Suprapubic skin (tissue), 3 donors: Measurements from ENCODE around the gene BMF.

Source experiments
- EP300 ChIP-seq: sonication (generic); formaldehyde crosslinking; IDR thresholded peaks from one replicate; pipeline ENCODE4 v1.6.1; 2017; ENCODE audit warnings: antibody characterized with exemption
- POLR2A ChIP-seq, 2 donors: fragments of 450-650 bp; IDR thresholded peaks; one replicate each; pipeline ENCODE4 v1.6.1; 2017; ENCODE audit warnings: antibody characterized with exemption in 2 of 2, mild to moderate bottlenecking in 2 of 2, moderate library complexity in 2 of 2
- TF ChIP-seq, protein P1 (sequence below), 2 donors: fragments of 200-600 bp in 1 of 2; fragments of 450-650 bp in 1 of 2; sonication (generic) in 1 of 2; IDR thresholded peaks; one replicate each; pipeline ENCODE4 v1.5.1; 2016 to 2019; ENCODE audit warnings: antibody characterized with exemption in 2 of 2, mild to moderate bottlenecking in 1 of 2, moderate library complexity in 1 of 2

DNA sequence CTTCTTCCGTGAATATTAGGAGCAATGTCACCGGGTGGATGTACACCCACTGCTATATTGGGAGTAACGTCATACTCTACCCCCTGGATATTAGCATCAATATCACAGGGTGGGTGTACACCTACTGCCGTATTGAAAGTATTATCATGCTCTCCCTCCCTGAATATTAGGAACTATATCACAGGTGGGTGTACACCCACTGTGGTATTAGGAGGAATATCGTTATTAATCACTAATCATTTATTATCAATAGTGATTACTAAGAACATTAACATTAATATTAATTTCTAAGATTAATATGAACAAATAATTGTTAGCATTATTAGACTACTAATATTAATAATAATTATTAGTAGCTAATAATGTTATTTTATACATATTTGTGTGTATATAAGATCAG is 21.4 kb upstream of the BMF start:
- TF ChIP-seq, protein P1, sequence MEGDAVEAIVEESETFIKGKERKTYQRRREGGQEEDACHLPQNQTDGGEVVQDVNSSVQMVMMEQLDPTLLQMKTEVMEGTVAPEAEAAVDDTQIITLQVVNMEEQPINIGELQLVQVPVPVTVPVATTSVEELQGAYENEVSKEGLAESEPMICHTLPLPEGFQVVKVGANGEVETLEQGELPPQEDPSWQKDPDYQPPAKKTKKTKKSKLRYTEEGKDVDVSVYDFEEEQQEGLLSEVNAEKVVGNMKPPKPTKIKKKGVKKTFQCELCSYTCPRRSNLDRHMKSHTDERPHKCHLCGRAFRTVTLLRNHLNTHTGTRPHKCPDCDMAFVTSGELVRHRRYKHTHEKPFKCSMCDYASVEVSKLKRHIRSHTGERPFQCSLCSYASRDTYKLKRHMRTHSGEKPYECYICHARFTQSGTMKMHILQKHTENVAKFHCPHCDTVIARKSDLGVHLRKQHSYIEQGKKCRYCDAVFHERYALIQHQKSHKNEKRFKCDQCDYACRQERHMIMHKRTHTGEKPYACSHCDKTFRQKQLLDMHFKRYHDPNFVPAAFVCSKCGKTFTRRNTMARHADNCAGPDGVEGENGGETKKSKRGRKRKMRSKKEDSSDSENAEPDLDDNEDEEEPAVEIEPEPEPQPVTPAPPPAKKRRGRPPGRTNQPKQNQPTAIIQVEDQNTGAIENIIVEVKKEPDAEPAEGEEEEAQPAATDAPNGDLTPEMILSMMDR (IDR thresholded peaks at IDR 0.05): no peak
- TF ChIP-seq POLR2A (IDR thresholded peaks at IDR 0.05): no peak
- TF ChIP-seq EP300: no peak
